Measurements from ENCODE around the gene PDE2A.

DNA sequence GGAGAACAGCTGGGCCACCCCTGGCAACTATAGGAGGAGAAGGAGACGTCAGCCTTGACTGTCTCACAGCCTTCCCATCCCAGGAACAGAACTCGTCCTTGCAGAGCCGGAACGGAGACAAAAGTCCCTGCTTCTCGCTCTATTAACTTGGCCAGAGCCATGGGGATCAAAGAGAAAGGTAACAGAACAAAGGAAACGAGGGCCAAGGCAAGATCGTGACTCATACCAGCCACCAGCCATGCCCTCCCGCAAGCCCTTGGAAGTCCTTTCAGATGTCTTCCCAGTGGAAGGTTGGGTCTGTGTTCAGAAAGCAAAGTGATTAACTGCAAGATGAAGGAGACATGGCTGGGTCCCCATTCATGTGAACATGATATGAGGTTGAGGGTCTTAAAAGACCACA lies 64.7 kb downstream of the PDE2A start:
- TF ChIP-seq CTCF (IDR thresholded peaks at IDR 0.05): no peak
- no peak for TF ChIP-seq POLR2A (IDR thresholded peaks at IDR 0.05; ENCODE audit: low read length)
- TF ChIP-seq EP300 (IDR thresholded peaks at IDR 0.05): no peak
- no peak for TF ChIP-seq RFX5 (IDR thresholded peaks at IDR 0.05)
- no peak for TF ChIP-seq CBX8 (IDR thresholded peaks at IDR 0.05)
- no peak for TF ChIP-seq TFCP2L1 (CRISPR knock-in tag; IDR thresholded peaks at IDR 0.05)
- TF ChIP-seq CHD4 (IDR thresholded peaks at IDR 0.05; ENCODE audit: borderline replicate concordance): no peak
- TF ChIP-seq, protein P1, sequence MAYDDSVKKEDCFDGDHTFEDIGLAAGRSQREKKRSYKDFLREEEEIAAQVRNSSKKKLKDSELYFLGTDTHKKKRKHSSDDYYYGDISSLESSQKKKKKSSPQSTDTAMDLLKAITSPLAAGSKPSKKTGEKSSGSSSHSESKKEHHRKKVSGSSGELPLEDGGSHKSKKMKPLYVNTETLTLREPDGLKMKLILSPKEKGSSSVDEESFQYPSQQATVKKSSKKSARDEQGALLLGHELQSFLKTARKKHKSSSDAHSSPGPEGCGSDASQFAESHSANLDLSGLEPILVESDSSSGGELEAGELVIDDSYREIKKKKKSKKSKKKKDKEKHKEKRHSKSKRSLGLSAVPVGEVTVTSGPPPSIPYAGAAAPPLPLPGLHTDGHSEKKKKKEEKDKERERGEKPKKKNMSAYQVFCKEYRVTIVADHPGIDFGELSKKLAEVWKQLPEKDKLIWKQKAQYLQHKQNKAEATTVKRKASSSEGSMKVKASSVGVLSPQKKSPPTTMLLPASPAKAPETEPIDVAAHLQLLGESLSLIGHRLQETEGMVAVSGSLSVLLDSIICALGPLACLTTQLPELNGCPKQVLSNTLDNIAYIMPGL (CRISPR knock-in tag; IDR thresholded peaks at IDR 0.05; ENCODE audit: borderline replicate concordance): no peak

Data from A549 (cell line).